Measurements from ENCODE around the gene DNAAF2.
A peak's percentile ranks its signal among the peaks of the same experiment; 100 is the strongest.
"Not testable (repeated sequence)": the region's sequence is repeated elsewhere in the genome, so short reads cannot be mapped to it uniquely, and the experiment has no call there.

The DNAAF2 gene

GRCh38 chr14:49620182-49621113 lies 14.6 kb downstream of the DNAAF2 start, which contains the start of the genes MGAT2 and RPL36AL:
TSS of gene MGAT2 (plus strand) at chr14:49620799. CDS start at chr14:49621269, 470 bp downstream.
TSS of gene RPL36AL (minus strand) at chr14:49620626. CDS start at chr14:49619104, 1,522 bp downstream.
- peak; percentile 96 for DNase-seq

GRCh38 chr14:49619730-49620129 lies 15.3 kb downstream of the DNAAF2 start:
- no peak for DNase-seq

GRCh38 chr14:49619273-49619672 lies 15.8 kb downstream of the DNAAF2 start:
- DNase-seq, result not testable (repeated sequence)

GRCh38 chr14:49617852-49618519 lies 17.1 kb downstream of the DNAAF2 start:
- DNase-seq, result no peak

- DNase-seq, result no peak
These were observed 19.3 kb downstream of the DNAAF2 start for GRCh38 chr14:49615776-49616175.

- no peak for DNase-seq
These were observed 20.8 kb downstream of the DNAAF2 start for GRCh38 chr14:49614196-49614595.

GRCh38 chr14:49612671-49613070 lies 22.4 kb downstream of the DNAAF2 start:
- no peak for DNase-seq

GRCh38 chr14:49612251-49612650 lies 22.8 kb downstream of the DNAAF2 start:
- no peak for DNase-seq

GRCh38 chr14:49607583-49607982 lies 27.5 kb downstream of the DNAAF2 start:
- no peak for DNase-seq

- peak; percentile 72 for DNase-seq
These were observed 36.4 kb downstream of the DNAAF2 start, which contains the start of gene LRR1 for GRCh38 chr14:49598485-49599300. TSS of gene LRR1 (plus strand) at chr14:49598940. CDS start at chr14:49599021, 81 bp downstream.

- DNase-seq, result no peak
These were observed 36.9 kb downstream of the DNAAF2 start for GRCh38 chr14:49598189-49598484.

GRCh38 chr14:49594347-49595091 lies 40.5 kb downstream of the DNAAF2 start:
- no peak for DNase-seq

- DNase-seq, result no peak
These were observed 42.0 kb downstream of the DNAAF2 start for GRCh38 chr14:49593016-49593415.

GRCh38 chr14:49589387-49589786 lies 45.7 kb downstream of the DNAAF2 start:
- DNase-seq, result no peak

GRCh38 chr14:49586673-49587460 lies 48.2 kb downstream of the DNAAF2 start:
- DNase-seq, result peak; percentile 65

GRCh38 chr14:49585803-49586672 lies 49.0 kb downstream of the DNAAF2 start, which contains the start of gene RPS29:
TSS of gene RPS29 (minus strand) at chr14:49586380. CDS start at chr14:49586346, 34 bp downstream.
- DNase-seq, result peak; percentile 99

- not testable (repeated sequence) for DNase-seq
These were observed 49.9 kb downstream of the DNAAF2 start for GRCh38 chr14:49584981-49585640.

GRCh38 chr14:49584058-49584457 lies 51.0 kb downstream of the DNAAF2 start:
- no peak for DNase-seq

- DNase-seq, result no peak
These were observed 51.4 kb downstream of the DNAAF2 start for GRCh38 chr14:49583629-49584028.
